Left ventricle myocardium inferior (tissue), 1 donor: Measurements from ENCODE around the gene NTF4. TPM values are rescaled to one million over a fixed set of nuclear protein-coding genes. Genes with fewer than 3 reads are reported as not detected.

Experiments used
- DNase-seq: peaks from one replicate; pipeline ENCODE4 v3.0.0-alpha.2; 2020
- H3K27ac ChIP-seq: fragments of 200-600 bp; replicated peaks from 2 replicates; pipeline ENCODE4 v1.8.0; 2021
- H3K27me3 ChIP-seq: fragments of 200-600 bp; 2 replicates; pipeline ENCODE4 v1.8.0; 2021; ENCODE audit warnings: low read depth
- H3K36me3 ChIP-seq: fragments of 200-600 bp; 2 replicates; pipeline ENCODE4 v1.8.0; 2021
- H3K4me1 ChIP-seq: fragments of 200-600 bp; 2 replicates; pipeline ENCODE4 v1.8.0; 2021
- H3K4me3 ChIP-seq: fragments of 200-600 bp; 2 replicates; pipeline ENCODE4 v1.8.0; 2021; ENCODE audit warnings: mild to moderate bottlenecking, moderate library complexity
- H3K9me3 ChIP-seq: fragments of 200-600 bp; replicated peaks from 2 replicates; pipeline ENCODE4 v1.8.0; 2021
- CTCF ChIP-seq: fragments of 200-600 bp; IDR thresholded peaks from 2 replicates; pipeline ENCODE4 v1.8.0; 2021; ENCODE audit warnings: antibody characterized with exemption, mild to moderate bottlenecking, borderline replicate concordance
- intact Hi-C: fragments of 100-400 bp; cut with micrococcal nuclease; formaldehyde crosslinking; loops from one replicate; pipeline ENCODE4 v1.11.0; 2022
- total RNA-seq: library from RNA; stranded (reverse); fragmentation: NEBNext Ultra II Directional; extraction: Animal tissue kit (Norgen Biotek cat#: 25700); gene quantifications from one replicate; pipeline ENCODE4 v1.2.1, GENCODE V29; 2021
- donor health status: DM: no; HTN: yes; CAD: no; lungs with severe emphysema.

Gene NTF4
- total RNA-seq, 1 donor from 2014 or later, result not detected

- intact Hi-C loops, result no loop called here
- Histone ChIP-seq H3K27me3 (no peaks in the 10 kb centered on the region), H3K27ac (peak overlapping the region; percentile 27), H3K36me3 (peaks cover 44% of the 10 kb centered on the region), H3K4me3 (no peak overlapping the region), H3K4me1 (peaks cover 32% of the 10 kb centered on the region), H3K9me3 (no peaks in the 10 kb centered on the region)
- no peak for TF ChIP-seq CTCF
- no peak for DNase-seq
Observed at GRCh38 chr19:49109569-49110233, 45.1 kb upstream of the NTF4 start.

- intact Hi-C loops, result no loop called here
- Histone ChIP-seq H3K9me3 (no peaks in the 10 kb centered on the region), H3K27ac (no peak overlapping the region), H3K4me1 (peaks cover 26% of the 10 kb centered on the region), H3K27me3 (no peaks in the 10 kb centered on the region), H3K36me3 (peaks cover 51% of the 10 kb centered on the region), H3K4me3 (no peak overlapping the region)
- no peak for DNase-seq
- no peak for TF ChIP-seq CTCF
Observed at GRCh38 chr19:49109051-49109450, 44.4 kb upstream of the NTF4 start.

- H3K36me3 ChIP-seq, result peaks cover 63% of the 10 kb centered on the region
- TF ChIP-seq CTCF, result no peak
- peaks cover 19% of the 10 kb centered on the region for H3K4me1 ChIP-seq
- no peaks in the 10 kb centered on the region for H3K27me3 ChIP-seq
- H3K27ac ChIP-seq, result no peak overlapping the region
- H3K9me3 ChIP-seq, result no peaks in the 10 kb centered on the region
- intact Hi-C loops, result no loop called here
- no peak for DNase-seq
- no peak overlapping the region for H3K4me3 ChIP-seq
Observed at GRCh38 chr19:49107625-49108459, 43.2 kb upstream of the NTF4 start.

- intact Hi-C loops, result no loop called here
Observed at GRCh38 chr19:49106648-49107135, 42.1 kb upstream of the NTF4 start.

More at GRCh38 chr19:49106648-49107135, 42.1 kb upstream of the NTF4 start:
- peaks cover 19% of the 10 kb centered on the region for H3K4me1 ChIP-seq
- H3K4me3 ChIP-seq, result no peak overlapping the region
- no peaks in the 10 kb centered on the region for H3K27me3 ChIP-seq
- peaks cover 74% of the 10 kb centered on the region for H3K36me3 ChIP-seq
- no peaks in the 10 kb centered on the region for H3K9me3 ChIP-seq
- peak; percentile 48 for DNase-seq
- no peak overlapping the region for H3K27ac ChIP-seq
- TF ChIP-seq CTCF, result peak; percentile 81
